ENCODE data around the gene ZFP92.

ZFP92 gene

GRCh38 chrX:153450114-153450948 is 39.1 kb downstream of the ZFP92 start:
- Histone ChIP-seq H3K36me3 (peaks cover 9 to 51% (median 31%) of the 10 kb centered on the region in 3 donors), H3K4me3 (no peak overlapping the region), H3K4me1 (no peaks in the 10 kb centered on the region), H3K27me3 (no peaks in the 10 kb centered on the region), H3K9me3 (no peaks in the 10 kb centered on the region), H3K27ac (no peak overlapping the region)
- DNase-seq, result no peak
- no peak for TF ChIP-seq CTCF (IDR thresholded peaks at IDR 0.05)
- intact Hi-C loops (cut with DNase I; ENCODE audit: low total_unique reads), result no loop called here

- intact Hi-C loops (cut with DNase I; ENCODE audit: low total_unique reads), result no loop called here
- Histone ChIP-seq H3K27me3 (no peaks in the 10 kb centered on the region), H3K4me1 (no peaks in the 10 kb centered on the region), H3K36me3 (peaks cover 12 to 57% (median 37%) of the 10 kb centered on the region in 3 donors), H3K9me3 (no peaks in the 10 kb centered on the region), H3K27ac (no peak overlapping the region), H3K4me3 (no peak overlapping the region)
- no peak for TF ChIP-seq CTCF (IDR thresholded peaks at IDR 0.05)
- DNase-seq, result no peak
Measured at GRCh38 chrX:153450949-153451277, 39.6 kb downstream of the ZFP92 start.

GRCh38 chrX:153454901-153455550 is 43.8 kb downstream of the ZFP92 start:
- no peaks in the 10 kb centered on the region for H3K9me3 ChIP-seq
- no peak overlapping the region for H3K27ac ChIP-seq
- no peaks in the 10 kb centered on the region for H3K27me3 ChIP-seq
- no peak overlapping the region for H3K4me3 ChIP-seq
- intact Hi-C loops (cut with DNase I; ENCODE audit: low total_unique reads), result no loop called here
- DNase-seq, result no peak
- no peaks in the 10 kb centered on the region for H3K4me1 ChIP-seq
- no peak for TF ChIP-seq CTCF (IDR thresholded peaks at IDR 0.05)
- peaks cover 15 to 49% (median 41%) of the 10 kb centered on the region in 3 donors for H3K36me3 ChIP-seq

- intact Hi-C loops (cut with DNase I; ENCODE audit: low total_unique reads), result no loop called here
- Histone ChIP-seq H3K27me3 (no peaks in the 10 kb centered on the region), H3K27ac (no peak overlapping the region), H3K4me3 (no peak overlapping the region), H3K36me3 (peaks cover 15 to 44% (median 39%) of the 10 kb centered on the region in 3 donors), H3K4me1 (no peaks in the 10 kb centered on the region), H3K9me3 (no peaks in the 10 kb centered on the region)
- no peak for TF ChIP-seq CTCF (IDR thresholded peaks at IDR 0.05)
- DNase-seq, result peak in 1 of 2 donors; percentile 31
Measured at GRCh38 chrX:153455571-153455970, 44.3 kb downstream of the ZFP92 start.

- no peak overlapping the region for H3K27ac ChIP-seq
- peak in 1 of 2 donors; percentile 10 for DNase-seq
- H3K27me3 ChIP-seq, result no peaks in the 10 kb centered on the region
- H3K4me1 ChIP-seq, result no peaks in the 10 kb centered on the region
- intact Hi-C loops (cut with DNase I; ENCODE audit: low total_unique reads), result no loop called here
- no peak overlapping the region for H3K4me3 ChIP-seq
- peaks cover 15 to 38% (median 34%) of the 10 kb centered on the region in 3 donors for H3K36me3 ChIP-seq
- no peak for TF ChIP-seq CTCF (IDR thresholded peaks at IDR 0.05)
- H3K9me3 ChIP-seq, result no peaks in the 10 kb centered on the region
Measured at GRCh38 chrX:153456161-153456560, 44.9 kb downstream of the ZFP92 start.

All from tibial artery (tissue), 4 donors.